ENCODE data around the gene SLC25A26. TPM values are rescaled to one million over a fixed set of nuclear protein-coding genes. Genes with fewer than 3 reads are reported as not detected.
"Not testable (repeated sequence)": the region's sequence is repeated elsewhere in the genome, so short reads cannot be mapped to it uniquely, and the experiment has no call there.

Gene SLC25A26
- total RNA-seq, 1 experiment from 2014 or later: 23.8 TPM

DNA sequence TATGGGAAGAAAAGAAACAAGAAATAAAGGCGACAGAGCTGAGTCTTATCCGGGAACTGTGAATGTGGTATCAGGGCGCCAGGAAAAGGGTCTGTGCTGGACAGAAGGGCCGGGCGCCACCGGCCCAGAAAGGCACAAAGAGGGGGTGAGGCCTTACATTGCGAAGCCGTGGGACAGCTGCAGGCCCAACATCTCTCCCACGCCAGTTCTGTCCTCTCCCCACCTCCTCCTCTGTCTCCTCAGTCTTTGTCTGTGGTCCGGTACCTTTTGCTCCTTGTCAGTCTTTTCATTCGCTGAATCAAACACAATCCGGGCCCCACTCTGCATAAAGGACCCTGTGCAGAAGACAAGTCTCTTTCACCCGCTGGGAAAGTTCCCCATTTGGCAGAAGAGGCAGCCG, 198.2 kb downstream of the SLC25A26 start (continued):
- TF ChIP-seq, protein P1, sequence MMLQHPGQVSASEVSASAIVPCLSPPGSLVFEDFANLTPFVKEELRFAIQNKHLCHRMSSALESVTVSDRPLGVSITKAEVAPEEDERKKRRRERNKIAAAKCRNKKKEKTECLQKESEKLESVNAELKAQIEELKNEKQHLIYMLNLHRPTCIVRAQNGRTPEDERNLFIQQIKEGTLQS (IDR thresholded peaks at IDR 0.05): no peak
- TF ChIP-seq SP1 (IDR thresholded peaks at IDR 0.05; ENCODE audit: low read depth): no peak

DNA sequence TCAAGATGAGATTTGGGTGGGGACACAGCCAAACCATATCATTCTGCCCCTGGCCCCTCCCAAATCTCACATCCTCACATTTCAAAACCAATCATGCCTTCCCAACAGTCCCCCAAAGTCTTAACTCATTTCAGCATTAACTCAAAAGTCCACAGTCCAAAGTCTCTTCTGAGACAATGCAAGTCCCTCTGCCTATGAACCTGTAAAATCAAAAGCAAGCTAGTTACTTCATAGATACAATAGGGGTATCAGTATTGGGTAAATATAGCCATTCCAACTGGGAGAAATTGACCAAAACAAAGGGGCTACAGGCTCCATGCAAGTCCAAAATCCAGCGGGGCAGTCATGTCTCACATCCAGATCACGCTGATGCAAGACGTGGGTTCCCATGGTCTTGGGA, 200.3 kb downstream of the SLC25A26 start:
- DNase-seq (ENCODE audit: low read depth, low spot score); H3K4me3 ChIP-seq (replicated peaks in 1 of 2; ENCODE audit: low read depth in 1 of 2, low read length in 2 of 2); H3K4me2 ChIP-seq (ENCODE audit: low read length); H3K9ac ChIP-seq (ENCODE audit: low read length); intact Hi-C loops (cut with micrococcal nuclease); ATAC-seq; H4K20me1 ChIP-seq (ENCODE audit: insufficient read depth); POLR2A ChIA-PET; H3K4me1 ChIP-seq (ENCODE audit: control insufficient read depth in 1 of 2, insufficient read depth in 2 of 2, low read length in 2 of 2); H3K36me3 ChIP-seq (ENCODE audit: control insufficient read depth in 1 of 2, insufficient read depth in 2 of 2, low read length in 2 of 2); H3K9me2 ChIP-seq (ENCODE audit: insufficient read depth); H3K27me3 ChIP-seq (ENCODE audit: insufficient read depth, low read length); CTCF ChIA-PET; H3K79me2 ChIP-seq (ENCODE audit: insufficient read depth, low read length); H3K9me3 ChIP-seq (ENCODE audit: control insufficient read depth in 1 of 2, insufficient read depth in 1 of 2, low read depth in 1 of 2, low read length in 2 of 2); RAD21 ChIA-PET (ENCODE audit: low non-redundant PET in 1 of 2, low total read pairs in 2 of 2, uncharacterized antibody in 2 of 2, unreplicated experiment in 2 of 2); H3K27ac ChIP-seq (ENCODE audit: low read depth, low read length); H2AFZ ChIP-seq (ENCODE audit: low read depth, low read length, poor library complexity, severe bottlenecking); BruUV-seq (replicated peaks): not testable (repeated sequence)

DNA sequence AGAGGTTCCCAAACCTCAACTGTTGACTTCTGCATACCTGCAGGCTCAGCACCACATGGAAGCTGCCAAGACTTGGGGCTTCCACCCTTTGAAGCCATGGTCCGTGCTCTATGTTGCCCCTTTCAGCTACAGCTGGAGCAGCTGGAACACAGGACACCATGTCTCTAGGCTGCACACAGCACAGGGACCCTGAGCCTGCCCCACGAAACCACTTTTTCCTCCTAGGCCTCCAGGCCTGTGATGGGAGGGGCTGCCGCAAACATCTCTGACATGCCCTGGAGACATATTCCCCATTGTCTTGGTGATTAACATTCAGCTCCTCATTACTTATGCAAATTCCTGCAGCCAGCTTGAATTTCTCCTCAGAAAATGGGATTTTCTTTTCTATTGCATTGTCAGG, 201.1 kb downstream of the SLC25A26 start:
- H3K4me1 ChIP-seq (ENCODE audit: control insufficient read depth in 1 of 2, insufficient read depth in 2 of 2, low read length in 2 of 2); H3K4me2 ChIP-seq (ENCODE audit: low read length); CTCF ChIA-PET; intact Hi-C loops (cut with micrococcal nuclease); H3K36me3 ChIP-seq (ENCODE audit: control insufficient read depth in 1 of 2, insufficient read depth in 2 of 2, low read length in 2 of 2); RAD21 ChIA-PET (ENCODE audit: low non-redundant PET in 1 of 2, low total read pairs in 2 of 2, uncharacterized antibody in 2 of 2, unreplicated experiment in 2 of 2); ATAC-seq; H3K9ac ChIP-seq (ENCODE audit: low read length); H3K79me2 ChIP-seq (ENCODE audit: insufficient read depth, low read length); H3K27ac ChIP-seq (ENCODE audit: low read depth, low read length); H4K20me1 ChIP-seq (ENCODE audit: insufficient read depth); POLR2A ChIA-PET; BruUV-seq (replicated peaks); H2AFZ ChIP-seq (ENCODE audit: low read depth, low read length, poor library complexity, severe bottlenecking); DNase-seq (ENCODE audit: low read depth, low spot score); H3K4me3 ChIP-seq (replicated peaks in 1 of 2; ENCODE audit: low read depth in 1 of 2, low read length in 2 of 2); H3K9me2 ChIP-seq (ENCODE audit: insufficient read depth); H3K27me3 ChIP-seq (ENCODE audit: insufficient read depth, low read length); H3K9me3 ChIP-seq (ENCODE audit: control insufficient read depth in 1 of 2, insufficient read depth in 1 of 2, low read depth in 1 of 2, low read length in 2 of 2): not testable (repeated sequence)

Measured in HCT116 (cell line).